Smooth muscle cell (in vitro differentiated cells): ENCODE results near the gene PLPP3. TPM values are rescaled to one million over a fixed set of nuclear protein-coding genes. Genes with fewer than 3 reads are reported as not detected.

Experiments
- DNase-seq: peaks from one replicate; lab custom pipeline; 2025; ENCODE audit not compliant: unreplicated experiment; lab: John Stamatoyannopoulos, UW
- H2AFZ ChIP-seq: fragments of 200-600 bp; sonication (generic); 2 replicates; pipeline ENCODE4 v1.6.0; 2016; ENCODE audit warnings: antibody characterized with exemption, low read depth, mild to moderate bottlenecking
- H3F3A ChIP-seq: fragments of 200-600 bp; sonication (generic); 2 replicates; pipeline ENCODE4 v1.6.0; 2017; ENCODE audit warnings: antibody characterized with exemption, low read depth
- H3K27ac ChIP-seq: fragments of 200-600 bp; sonication (generic); 2 replicates; pipeline ENCODE4 v1.5.1; 2016; ENCODE audit warnings: low read depth, mild to moderate bottlenecking
- H3K27me3 ChIP-seq: fragments of 200-600 bp; sonication (generic); 2 replicates; pipeline ENCODE4 v1.6.1; 2016; ENCODE audit warnings: low read depth, mild to moderate bottlenecking
- H3K36me3 ChIP-seq: fragments of 200-600 bp; sonication (generic); 2 replicates; pipeline ENCODE4 v1.5.1; 2016; ENCODE audit warnings: low read depth
- H3K4me1 ChIP-seq: fragments of 200-600 bp; sonication (generic); 2 replicates; pipeline ENCODE4 v1.5.1; 2016; ENCODE audit warnings: low read depth
- H3K4me2 ChIP-seq: fragments of 200-600 bp; sonication (generic); 2 replicates; pipeline ENCODE4 v1.6.0; 2016; ENCODE audit warnings: mild to moderate bottlenecking
- H3K4me3 ChIP-seq: fragments of 200-600 bp; sonication (generic); 2 replicates; pipeline ENCODE4 v1.5.1; 2016; ENCODE audit warnings: mild to moderate bottlenecking
- H3K79me2 ChIP-seq: fragments of 200-600 bp; sonication (generic); 2 replicates; pipeline ENCODE4 v1.6.0; 2016; ENCODE audit warnings: low read depth, mild to moderate bottlenecking
- H3K9ac ChIP-seq: fragments of 200-600 bp; sonication (generic); 2 replicates; pipeline ENCODE4 v1.6.0; 2016; ENCODE audit warnings: low read depth
- H3K9me3 ChIP-seq: fragments of 200-600 bp; sonication (generic); replicated peaks from 2 replicates; pipeline ENCODE4 v1.5.1; 2016; ENCODE audit warnings: low read depth
- H4K20me1 ChIP-seq: fragments of 200-600 bp; sonication (generic); 2 replicates; pipeline ENCODE4 v1.6.0; 2016; ENCODE audit warnings: low read depth
- WGBS: methylation state at CpG from one replicate; pipeline ENCODE4 v1.1.7; 2016; ENCODE audit warnings: low lambda C conversion rate; 5-methylcytosine and 5-hydroxymethylcytosine counted together
- polyA plus RNA-seq: library from polyadenylated mRNA; unstranded; fragments of >200 nt; fragmentation: Nextera tagmentation; extraction: Ambion mirVana; gene quantifications from 2 replicates; pipeline ENCODE4 v1.2.1, GENCODE V29; 2016
- total RNA-seq: library from RNA; depleted of rRNA; stranded (reverse); fragments of >200 nt; gene quantifications from 2 replicates; pipeline ENCODE4 v1.2.3, GENCODE V29; 2014
- TF ChIP-seq, protein P1 (sequence below): fragments of 200-600 bp; sonication (generic); IDR thresholded peaks from 2 replicates; pipeline ENCODE4 v1.5.1; 2017; ENCODE audit warnings: borderline replicate concordance, mild to moderate bottlenecking, antibody characterized with exemption; ENCODE audit not compliant: insufficient read depth, poor library complexity, severe bottlenecking

Gene PLPP3
- total and polyA plus RNA-seq, 2 experiments from 2014 or later = 56.9 to 81.5 TPM

DNA sequence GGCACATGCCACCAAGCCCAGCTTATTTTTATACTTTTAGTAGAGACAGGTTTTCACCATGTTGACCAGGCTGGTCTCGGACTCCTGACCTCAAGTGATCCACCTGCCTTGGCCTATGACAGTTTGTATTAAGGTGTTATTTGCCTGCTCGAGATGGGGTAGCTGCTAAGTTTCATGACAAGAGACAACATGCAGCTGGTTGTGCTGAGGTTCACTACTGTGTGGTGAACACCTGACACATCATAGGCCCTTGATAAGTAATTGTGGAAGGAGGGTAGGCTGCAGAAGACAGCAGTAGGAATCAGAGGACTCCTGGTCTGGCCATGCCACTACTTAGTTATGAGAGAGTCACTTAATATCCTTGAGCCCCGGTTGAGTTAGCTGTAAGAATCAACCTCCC is 46.2 kb downstream of the PLPP3 start:
- TF ChIP-seq, protein P1, sequence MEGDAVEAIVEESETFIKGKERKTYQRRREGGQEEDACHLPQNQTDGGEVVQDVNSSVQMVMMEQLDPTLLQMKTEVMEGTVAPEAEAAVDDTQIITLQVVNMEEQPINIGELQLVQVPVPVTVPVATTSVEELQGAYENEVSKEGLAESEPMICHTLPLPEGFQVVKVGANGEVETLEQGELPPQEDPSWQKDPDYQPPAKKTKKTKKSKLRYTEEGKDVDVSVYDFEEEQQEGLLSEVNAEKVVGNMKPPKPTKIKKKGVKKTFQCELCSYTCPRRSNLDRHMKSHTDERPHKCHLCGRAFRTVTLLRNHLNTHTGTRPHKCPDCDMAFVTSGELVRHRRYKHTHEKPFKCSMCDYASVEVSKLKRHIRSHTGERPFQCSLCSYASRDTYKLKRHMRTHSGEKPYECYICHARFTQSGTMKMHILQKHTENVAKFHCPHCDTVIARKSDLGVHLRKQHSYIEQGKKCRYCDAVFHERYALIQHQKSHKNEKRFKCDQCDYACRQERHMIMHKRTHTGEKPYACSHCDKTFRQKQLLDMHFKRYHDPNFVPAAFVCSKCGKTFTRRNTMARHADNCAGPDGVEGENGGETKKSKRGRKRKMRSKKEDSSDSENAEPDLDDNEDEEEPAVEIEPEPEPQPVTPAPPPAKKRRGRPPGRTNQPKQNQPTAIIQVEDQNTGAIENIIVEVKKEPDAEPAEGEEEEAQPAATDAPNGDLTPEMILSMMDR = no peak
- no peak for DNase-seq
- H3K9me3 ChIP-seq = no peaks in the 10 kb centered on the region
- peaks cover 4% of the 10 kb centered on the region for H3F3A ChIP-seq
- peaks cover 4% of the 10 kb centered on the region for H3K4me1 ChIP-seq
- peak overlapping the region; percentile 70 for H3K27ac ChIP-seq
- H3K27me3 ChIP-seq = no peaks in the 10 kb centered on the region
- H3K4me3 ChIP-seq = no peak overlapping the region
- H4K20me1 ChIP-seq = peaks cover 100% of the 10 kb centered on the region
- no peak overlapping the region for H2AFZ ChIP-seq
- H3K36me3 ChIP-seq = peaks cover 6% of the 10 kb centered on the region
- H3K4me2 ChIP-seq = no peak overlapping the region
- WGBS = 88% methylated on average over 3 of the region's 3 CpGs
- no peak overlapping the region for H3K9ac ChIP-seq
- H3K79me2 ChIP-seq = peaks cover 81% of the 10 kb centered on the region

DNA sequence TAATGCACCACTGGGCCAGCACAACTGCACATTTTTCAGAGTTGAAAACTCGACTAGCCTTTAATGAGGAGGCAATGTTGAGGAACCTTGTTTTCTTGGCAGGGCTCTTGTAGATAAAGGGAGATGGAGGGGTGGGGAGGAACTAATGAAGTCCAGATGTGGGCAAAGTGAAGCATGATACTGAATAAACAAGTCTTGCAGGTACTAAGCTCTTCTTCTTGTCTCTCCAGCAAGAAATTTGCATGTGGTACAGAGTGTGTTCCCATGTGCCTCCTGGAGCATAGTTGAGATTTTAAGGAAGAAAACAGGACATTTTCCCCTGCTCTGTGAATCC is 47.0 kb downstream of the PLPP3 start:
- H3K9me3 ChIP-seq = no peaks in the 10 kb centered on the region
- no peak overlapping the region for H3K27ac ChIP-seq
- no peak overlapping the region for H2AFZ ChIP-seq
- no peak overlapping the region for H3K4me3 ChIP-seq
- 0% methylated on average over 1 of the region's 1 CpG for WGBS
- no peak for DNase-seq
- peaks cover 77% of the 10 kb centered on the region for H3K79me2 ChIP-seq
- TF ChIP-seq, protein P1 = no peak
- H3K4me1 ChIP-seq = peaks cover 13% of the 10 kb centered on the region
- no peak overlapping the region for H3K4me2 ChIP-seq
- H3K9ac ChIP-seq = no peak overlapping the region
- H3K27me3 ChIP-seq = no peaks in the 10 kb centered on the region
- H4K20me1 ChIP-seq = peaks cover 100% of the 10 kb centered on the region
- peaks cover 4% of the 10 kb centered on the region for H3F3A ChIP-seq
- H3K36me3 ChIP-seq = peaks cover 6% of the 10 kb centered on the region

DNA sequence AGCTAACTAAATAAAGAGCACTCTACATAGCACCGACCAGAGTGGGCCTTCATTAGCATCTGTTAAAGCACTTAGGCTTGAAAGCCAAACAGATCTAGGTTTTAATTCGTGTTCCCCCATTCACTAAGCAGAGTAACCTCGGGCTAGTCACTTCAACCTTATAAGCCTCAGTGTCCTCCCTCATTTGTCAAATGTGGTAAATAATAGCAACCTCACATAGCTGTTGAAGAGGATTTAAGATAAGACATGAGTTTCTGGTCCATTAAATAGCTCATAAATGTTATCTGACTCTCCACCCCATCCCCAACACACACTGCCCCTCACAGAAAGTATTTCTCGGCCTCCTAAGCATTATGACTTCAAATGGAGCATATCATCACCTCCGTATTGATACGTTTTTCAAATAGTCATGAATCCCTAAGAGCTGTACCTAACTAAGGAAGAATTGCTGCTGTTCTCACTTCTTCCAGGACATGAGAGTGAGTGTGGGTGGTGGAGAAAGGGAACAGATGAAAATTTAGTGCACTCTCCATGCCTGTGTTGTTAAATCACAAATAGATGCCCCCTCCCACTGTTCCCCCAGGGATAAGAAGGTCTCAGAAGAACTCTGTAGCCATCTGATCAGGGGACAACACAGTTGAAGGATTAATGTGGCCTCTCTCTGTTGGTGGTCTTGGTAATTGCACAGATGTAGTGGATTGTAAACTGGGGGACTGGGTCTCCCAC is 47.6 kb downstream of the PLPP3 start:
- WGBS = 31% methylated on average over 6 of the region's 6 CpGs
- H3K4me3 ChIP-seq = no peak overlapping the region
- no peaks in the 10 kb centered on the region for H3K27me3 ChIP-seq
- H4K20me1 ChIP-seq = peaks cover 100% of the 10 kb centered on the region
- peaks cover 78% of the 10 kb centered on the region for H3K79me2 ChIP-seq
- H3K4me2 ChIP-seq = no peak overlapping the region
- no peaks in the 10 kb centered on the region for H3K9me3 ChIP-seq
- TF ChIP-seq, protein P1 = no peak
- no peak overlapping the region for H3K9ac ChIP-seq
- H2AFZ ChIP-seq = no peak overlapping the region
- H3K36me3 ChIP-seq = peaks cover 6% of the 10 kb centered on the region
- no peak for DNase-seq
- H3F3A ChIP-seq = peaks cover 4% of the 10 kb centered on the region
- H3K4me1 ChIP-seq = peaks cover 14% of the 10 kb centered on the region
- no peak overlapping the region for H3K27ac ChIP-seq

DNA sequence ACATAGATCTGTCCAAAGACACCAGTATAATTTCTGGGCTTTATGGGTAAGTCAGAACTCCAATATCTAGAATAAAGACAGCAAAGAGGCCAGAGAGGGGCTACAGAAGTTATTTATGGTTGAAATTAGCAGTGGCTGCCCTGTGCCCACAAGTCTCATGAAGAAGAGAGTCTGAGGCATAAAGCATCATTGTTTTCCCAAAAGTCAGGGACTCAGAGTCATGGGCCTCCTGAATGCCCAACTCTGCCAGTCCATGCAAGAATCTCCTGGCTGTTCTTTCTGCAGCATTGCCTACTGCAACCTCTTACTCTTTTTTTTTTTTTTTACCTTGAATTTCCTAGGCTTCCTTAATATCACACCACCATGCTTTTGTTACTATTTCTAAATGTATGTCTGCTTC is 49.6 kb downstream of the PLPP3 start:
- H3K9me3 ChIP-seq = no peaks in the 10 kb centered on the region
- no peak overlapping the region for H3K9ac ChIP-seq
- peaks cover 14% of the 10 kb centered on the region for H3K4me1 ChIP-seq
- peaks cover 100% of the 10 kb centered on the region for H4K20me1 ChIP-seq
- no peak overlapping the region for H2AFZ ChIP-seq
- no peaks in the 10 kb centered on the region for H3K36me3 ChIP-seq
- TF ChIP-seq, protein P1 = no peak
- H3K4me3 ChIP-seq = no peak overlapping the region
- no peak for DNase-seq
- H3K27me3 ChIP-seq = no peaks in the 10 kb centered on the region
- no peaks in the 10 kb centered on the region for H3F3A ChIP-seq
- H3K4me2 ChIP-seq = no peak overlapping the region
- H3K79me2 ChIP-seq = peaks cover 69% of the 10 kb centered on the region
- H3K27ac ChIP-seq = no peak overlapping the region
